Fibroblast of lung (primary cell): Measurements from ENCODE around the gene FNDC3A. TPM values are rescaled to one million over a fixed set of nuclear protein-coding genes. Genes with fewer than 3 reads are reported as not detected.

ENCODE experiments used
- DNase-seq, 2 donors: peaks; one replicate each; pipeline versions ENCODE4 v3.0.0 to v3.0.0-alpha.2; 2010; ENCODE audit warnings: low read depth in 2 of 2
- H2AFZ ChIP-seq: 2 replicates; pipeline ENCODE4 v1.5.1; 2012; ENCODE audit warnings: low read length, control low read depth, inconsistent platforms
- H3K27ac ChIP-seq: 2 replicates; pipeline ENCODE4 v1.5.1; 2011; ENCODE audit warnings: low read length, control low read depth; ENCODE audit not compliant: insufficient read depth
- H3K27me3 ChIP-seq: 2 replicates; pipeline ENCODE4 v1.5.1; 2011; ENCODE audit warnings: mild to moderate bottlenecking, low read length; ENCODE audit not compliant: control insufficient read depth, insufficient read depth
- H3K36me3 ChIP-seq: 2 replicates; pipeline ENCODE4 v1.5.1; 2011; ENCODE audit warnings: low read length; ENCODE audit not compliant: control insufficient read depth, insufficient read depth
- H3K4me1 ChIP-seq: 2 replicates; pipeline ENCODE4 v1.5.1; 2011; ENCODE audit warnings: low read length; ENCODE audit not compliant: control insufficient read depth, insufficient read depth; ENCODE audit errors: extremely low read depth
- H3K4me2 ChIP-seq: 2 replicates; pipeline ENCODE4 v1.5.1; 2011; ENCODE audit warnings: low read length, control low read depth; ENCODE audit not compliant: insufficient read depth; ENCODE audit errors: extremely low read depth
- H3K4me3 ChIP-seq, 4 experiments: fragments of 200-600 bp in 1 of 4; sonication (generic) in 1 of 4; replicated peaks in 1 of 4; 2 replicates each; pipeline ENCODE4 v1.5.1; 2011 to 2016; ENCODE audit warnings: low read length in 4 of 4, low read depth in 3 of 4, mild to moderate bottlenecking in 3 of 4, control low read depth in 2 of 4, inconsistent platforms in 1 of 4, mixed read lengths in 1 of 4; ENCODE audit not compliant: insufficient read depth in 1 of 4; ENCODE audit errors: control extremely low read depth in 1 of 4
- H3K79me2 ChIP-seq: 2 replicates; pipeline ENCODE4 v1.5.1; 2012; ENCODE audit warnings: mild to moderate bottlenecking, low read length, inconsistent platforms; ENCODE audit not compliant: control insufficient read depth, insufficient read depth
- H3K9ac ChIP-seq: 2 replicates; pipeline ENCODE4 v1.5.1; 2011; ENCODE audit warnings: mild to moderate bottlenecking, low read length, control low read depth; ENCODE audit not compliant: insufficient read depth
- H3K9me3 ChIP-seq: 2 replicates; pipeline ENCODE4 v1.5.1; 2012; ENCODE audit warnings: low read depth, low read length; ENCODE audit not compliant: control insufficient read depth, insufficient read depth
- H4K20me1 ChIP-seq: 2 replicates; pipeline ENCODE4 v1.5.1; 2011; ENCODE audit warnings: low read length; ENCODE audit not compliant: control insufficient read depth, insufficient read depth; ENCODE audit errors: extremely low read depth
- EZH2 ChIP-seq: IDR thresholded peaks from 2 replicates; pipeline ENCODE4 v1.5.1; 2012; ENCODE audit warnings: low read length, control low read depth, mild to moderate bottlenecking; ENCODE audit errors: missing control alignments
- polyA plus RNA-seq, 2 donors: library from polyadenylated mRNA; depleted of rRNA in 1 of 2; stranded (reverse) in 1 of 2; unstranded in 1 of 2; fragments of >200 nt; gene quantifications; 2 replicates each; pipeline ENCODE4 v1.2.1, GENCODE V29; 2011 to 2012; ENCODE audit warnings: missing spikeins in 1 of 2
- total RNA-seq: library from RNA; depleted of rRNA; stranded (reverse); fragments of >200 nt; gene quantifications from 2 replicates; pipeline ENCODE4 v1.2.1, GENCODE V29; 2014
- TF ChIP-seq, protein P1 (sequence below), 2 donors: IDR thresholded peaks in 1 of 2; conservative IDR thresholded peaks in 1 of 2; 1 replicate in 1 of 2; 2 replicates in 1 of 2; pipeline ENCODE4 v1.5.1; 2011 to 2012; ENCODE audit warnings: low read length in 2 of 2, control low read depth in 1 of 2, inconsistent platforms in 1 of 2, low read depth in 1 of 2, mild to moderate bottlenecking in 1 of 2

FNDC3A gene
- total and polyA plus RNA-seq, 2 donors (not counting 1 experiment from before 2014, with no cell fraction given) = 44.7 to 79.4 TPM

DNA sequence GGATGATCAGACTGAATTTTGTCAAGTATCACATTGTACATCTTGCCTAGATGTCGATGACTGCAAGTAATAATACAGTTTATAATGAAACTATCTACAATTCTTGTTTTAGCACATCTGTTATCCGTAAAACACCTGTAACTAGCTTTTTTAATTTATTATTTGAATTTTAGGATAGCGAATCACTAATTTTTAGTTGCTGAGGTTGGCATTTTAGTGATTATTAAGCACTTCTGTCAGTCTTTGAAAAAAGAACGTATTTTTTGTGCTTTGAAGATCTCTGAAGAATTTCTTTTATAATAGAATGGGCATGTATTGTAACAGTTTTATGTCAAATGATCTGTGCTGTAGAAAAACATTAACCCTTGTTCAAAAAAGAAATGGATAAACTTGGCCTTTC is 232.9 kb downstream of the FNDC3A start:
- H3K79me2 ChIP-seq = no peaks in the 10 kb centered on the region
- no peak for TF ChIP-seq EZH2
- TF ChIP-seq, protein P1, sequence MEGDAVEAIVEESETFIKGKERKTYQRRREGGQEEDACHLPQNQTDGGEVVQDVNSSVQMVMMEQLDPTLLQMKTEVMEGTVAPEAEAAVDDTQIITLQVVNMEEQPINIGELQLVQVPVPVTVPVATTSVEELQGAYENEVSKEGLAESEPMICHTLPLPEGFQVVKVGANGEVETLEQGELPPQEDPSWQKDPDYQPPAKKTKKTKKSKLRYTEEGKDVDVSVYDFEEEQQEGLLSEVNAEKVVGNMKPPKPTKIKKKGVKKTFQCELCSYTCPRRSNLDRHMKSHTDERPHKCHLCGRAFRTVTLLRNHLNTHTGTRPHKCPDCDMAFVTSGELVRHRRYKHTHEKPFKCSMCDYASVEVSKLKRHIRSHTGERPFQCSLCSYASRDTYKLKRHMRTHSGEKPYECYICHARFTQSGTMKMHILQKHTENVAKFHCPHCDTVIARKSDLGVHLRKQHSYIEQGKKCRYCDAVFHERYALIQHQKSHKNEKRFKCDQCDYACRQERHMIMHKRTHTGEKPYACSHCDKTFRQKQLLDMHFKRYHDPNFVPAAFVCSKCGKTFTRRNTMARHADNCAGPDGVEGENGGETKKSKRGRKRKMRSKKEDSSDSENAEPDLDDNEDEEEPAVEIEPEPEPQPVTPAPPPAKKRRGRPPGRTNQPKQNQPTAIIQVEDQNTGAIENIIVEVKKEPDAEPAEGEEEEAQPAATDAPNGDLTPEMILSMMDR (conservative IDR thresholded peaks at IDR 0.05 in 1 of 2, IDR thresholded peaks at IDR 0.05 in 1 of 2; ENCODE audit: low read depth in 1 of 2, low read length in 2 of 2) = no peak
- no peak overlapping the region for H3K4me2 ChIP-seq
- no peaks in the 10 kb centered on the region for H3K27me3 ChIP-seq
- no peaks in the 10 kb centered on the region for H4K20me1 ChIP-seq
- no peak overlapping the region for H3K9ac ChIP-seq
- H3K4me3 ChIP-seq = no peak overlapping the region
- no peak for DNase-seq
- no peak overlapping the region for H2AFZ ChIP-seq
- H3K27ac ChIP-seq = no peak overlapping the region
- H3K36me3 ChIP-seq = peaks cover 4% of the 10 kb centered on the region
- no peaks in the 10 kb centered on the region for H3K4me1 ChIP-seq
- H3K9me3 ChIP-seq = no peaks in the 10 kb centered on the region

DNA sequence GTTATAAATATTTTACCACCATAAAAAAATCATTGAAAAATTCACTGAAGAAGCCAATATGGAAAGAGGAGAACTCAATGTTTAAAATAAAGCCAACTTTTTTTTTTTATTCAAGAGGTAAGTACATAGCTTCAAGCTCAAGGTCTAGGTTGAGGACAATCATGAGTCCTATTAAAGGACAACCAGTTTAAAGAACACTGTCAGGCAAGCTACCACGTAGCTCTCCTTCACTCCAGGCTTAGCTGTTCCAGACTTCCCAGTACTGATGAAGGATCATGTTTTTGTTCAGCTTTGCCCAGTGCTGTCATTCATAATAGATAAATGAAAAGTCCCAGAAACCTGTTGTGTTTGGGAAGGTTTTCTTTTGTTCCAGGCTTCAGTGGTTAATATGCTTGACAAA is 234.4 kb downstream of the FNDC3A start:
- no peak overlapping the region for H3K9ac ChIP-seq
- no peaks in the 10 kb centered on the region for H3K27me3 ChIP-seq
- H3K36me3 ChIP-seq = peaks cover 4% of the 10 kb centered on the region
- H3K27ac ChIP-seq = no peak overlapping the region
- no peaks in the 10 kb centered on the region for H4K20me1 ChIP-seq
- DNase-seq = no peak
- no peaks in the 10 kb centered on the region for H3K79me2 ChIP-seq
- no peaks in the 10 kb centered on the region for H3K4me1 ChIP-seq
- no peak overlapping the region for H2AFZ ChIP-seq
- H3K9me3 ChIP-seq = no peaks in the 10 kb centered on the region
- TF ChIP-seq, protein P1 (conservative IDR thresholded peaks at IDR 0.05 in 1 of 2, IDR thresholded peaks at IDR 0.05 in 1 of 2; ENCODE audit: low read depth in 1 of 2, low read length in 2 of 2) = no peak
- no peak for TF ChIP-seq EZH2
- H3K4me3 ChIP-seq = no peak overlapping the region
- H3K4me2 ChIP-seq = no peak overlapping the region

DNA sequence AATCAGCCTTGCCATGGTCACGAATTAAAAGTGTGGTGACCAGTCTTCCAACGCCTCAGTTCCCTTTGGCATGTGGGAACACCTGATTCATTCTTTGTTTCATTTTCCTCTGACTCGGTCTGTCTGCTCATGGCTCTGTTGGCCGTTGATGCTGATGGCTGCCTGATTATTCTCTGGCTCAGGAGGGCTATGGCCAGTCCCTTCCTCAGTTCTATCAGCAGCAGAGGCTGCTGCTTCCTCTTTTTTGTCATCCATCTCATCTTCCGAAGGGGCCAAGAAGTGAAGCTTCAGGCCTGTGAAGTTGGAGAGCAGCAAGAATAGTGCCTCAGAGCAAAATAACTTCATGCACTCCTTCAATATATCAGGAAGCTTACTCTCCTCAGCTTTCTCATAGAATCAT is 235.0 kb downstream of the FNDC3A start:
- DNase-seq = no peak
- H3K36me3 ChIP-seq = peaks cover 4% of the 10 kb centered on the region
- TF ChIP-seq EZH2 = no peak
- TF ChIP-seq, protein P1 (conservative IDR thresholded peaks at IDR 0.05 in 1 of 2, IDR thresholded peaks at IDR 0.05 in 1 of 2; ENCODE audit: low read depth in 1 of 2, low read length in 2 of 2) = no peak

More for the DNA sequence above, 235.0 kb downstream of the FNDC3A start:
- H2AFZ ChIP-seq = no peak overlapping the region
- H3K27ac ChIP-seq = no peak overlapping the region
- H3K9ac ChIP-seq = no peak overlapping the region
- H3K4me2 ChIP-seq = no peak overlapping the region
- no peak overlapping the region for H3K4me3 ChIP-seq
- H4K20me1 ChIP-seq = no peaks in the 10 kb centered on the region
- no peaks in the 10 kb centered on the region for H3K79me2 ChIP-seq
- H3K9me3 ChIP-seq = no peaks in the 10 kb centered on the region
- H3K4me1 ChIP-seq = no peaks in the 10 kb centered on the region
- H3K27me3 ChIP-seq = no peaks in the 10 kb centered on the region
